ENCODE results near the gene INTS7.
A peak's percentile ranks its signal among the peaks of the same experiment; 100 is the strongest.

INTS7 gene

DNA sequence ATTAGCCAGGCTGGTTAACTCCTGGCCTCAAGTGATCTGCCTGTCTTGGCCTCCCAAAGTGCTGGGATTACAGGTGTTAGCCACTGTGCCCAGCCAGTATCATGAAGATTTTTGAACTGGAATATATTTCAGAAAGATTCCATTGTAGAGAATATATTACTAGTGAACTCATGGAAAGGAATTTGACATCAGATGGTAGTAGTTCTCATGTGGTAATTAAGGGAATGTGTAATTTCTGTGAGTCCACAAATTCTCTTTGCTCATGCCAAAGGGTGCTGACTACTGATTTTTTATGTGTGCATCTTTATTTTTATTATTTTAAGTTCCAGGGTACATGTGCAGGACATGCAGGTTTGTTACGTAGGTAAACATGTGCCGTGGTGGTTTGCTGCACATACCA lies 10.6 kb upstream of the INTS7 start:
- peaks cover 44% of the 10 kb centered on the region for H4K20me1 ChIP-seq (ENCODE audit: insufficient read depth, low read length, poor library complexity, severe bottlenecking)
- H3K27me3 ChIP-seq (ENCODE audit: insufficient read depth, low read length, poor library complexity, severe bottlenecking), result no peaks in the 10 kb centered on the region
- no peaks in the 10 kb centered on the region for H3K9me3 ChIP-seq (ENCODE audit: insufficient read depth, low read depth, low read length)
- H3K9me2 ChIP-seq (replicated peaks; ENCODE audit: low read depth, low read length), result no peaks in the 10 kb centered on the region
- no peak overlapping the region for H2AFZ ChIP-seq (ENCODE audit: low read length)
- no peak overlapping the region for H3K4me2 ChIP-seq (ENCODE audit: low read depth, low read length, poor library complexity, severe bottlenecking)
- H3K79me2 ChIP-seq (ENCODE audit: insufficient read depth, low read length), result peaks cover 70% of the 10 kb centered on the region
- H3K4me3 ChIP-seq (ENCODE audit: low read length, poor library complexity, severe bottlenecking), result no peak overlapping the region
- peaks cover 23% of the 10 kb centered on the region for H3K4me1 ChIP-seq (ENCODE audit: insufficient read depth, low read length, poor library complexity, severe bottlenecking)
- H3K9ac ChIP-seq (ENCODE audit: low read depth, low read length, poor library complexity, severe bottlenecking), result no peak overlapping the region
- no peak for TF ChIP-seq EZH2phosphoT487 (IDR thresholded peaks at IDR 0.05; ENCODE audit: borderline replicate concordance)
- TF ChIP-seq, protein P1, sequence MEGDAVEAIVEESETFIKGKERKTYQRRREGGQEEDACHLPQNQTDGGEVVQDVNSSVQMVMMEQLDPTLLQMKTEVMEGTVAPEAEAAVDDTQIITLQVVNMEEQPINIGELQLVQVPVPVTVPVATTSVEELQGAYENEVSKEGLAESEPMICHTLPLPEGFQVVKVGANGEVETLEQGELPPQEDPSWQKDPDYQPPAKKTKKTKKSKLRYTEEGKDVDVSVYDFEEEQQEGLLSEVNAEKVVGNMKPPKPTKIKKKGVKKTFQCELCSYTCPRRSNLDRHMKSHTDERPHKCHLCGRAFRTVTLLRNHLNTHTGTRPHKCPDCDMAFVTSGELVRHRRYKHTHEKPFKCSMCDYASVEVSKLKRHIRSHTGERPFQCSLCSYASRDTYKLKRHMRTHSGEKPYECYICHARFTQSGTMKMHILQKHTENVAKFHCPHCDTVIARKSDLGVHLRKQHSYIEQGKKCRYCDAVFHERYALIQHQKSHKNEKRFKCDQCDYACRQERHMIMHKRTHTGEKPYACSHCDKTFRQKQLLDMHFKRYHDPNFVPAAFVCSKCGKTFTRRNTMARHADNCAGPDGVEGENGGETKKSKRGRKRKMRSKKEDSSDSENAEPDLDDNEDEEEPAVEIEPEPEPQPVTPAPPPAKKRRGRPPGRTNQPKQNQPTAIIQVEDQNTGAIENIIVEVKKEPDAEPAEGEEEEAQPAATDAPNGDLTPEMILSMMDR (conservative IDR thresholded peaks at IDR 0.05; ENCODE audit: low read length), result no peak
- no peaks in the 10 kb centered on the region for H3F3A ChIP-seq (ENCODE audit: low read depth)
- H3K36me3 ChIP-seq (ENCODE audit: insufficient read depth, low read length), result peaks cover 71% of the 10 kb centered on the region; the same call in 1 of the 2 replicates

DNA sequence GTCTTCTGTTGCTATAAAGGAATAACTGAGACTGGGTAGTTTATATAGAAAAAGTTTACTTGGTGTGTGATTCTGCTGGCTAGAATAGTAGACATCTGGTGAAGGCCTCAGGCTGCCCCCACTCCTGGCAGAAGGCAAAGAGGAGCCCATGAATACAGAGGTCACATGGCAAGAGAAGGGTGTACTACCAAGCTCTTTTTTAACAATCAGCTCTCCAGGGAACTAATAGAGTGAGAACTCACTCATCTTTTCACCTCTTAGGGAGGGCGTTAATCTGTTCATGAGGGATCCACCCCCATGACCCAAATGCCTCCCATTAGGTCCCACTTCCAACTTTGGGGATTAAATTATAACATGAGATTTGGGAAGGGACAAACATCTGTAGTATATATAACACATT lies 9.5 kb upstream of the INTS7 start:
- TF ChIP-seq, protein P1 (conservative IDR thresholded peaks at IDR 0.05; ENCODE audit: low read length), result no peak
- TF ChIP-seq EZH2phosphoT487 (IDR thresholded peaks at IDR 0.05; ENCODE audit: borderline replicate concordance), result no peak
- Histone ChIP-seq H3K4me2 (ENCODE audit: low read depth, low read length, poor library complexity, severe bottlenecking) (no peak overlapping the region), H3K9ac (ENCODE audit: low read depth, low read length, poor library complexity, severe bottlenecking) (no peak overlapping the region), H3K79me2 (ENCODE audit: insufficient read depth, low read length) (peaks cover 78% of the 10 kb centered on the region), H3K4me1 (ENCODE audit: insufficient read depth, low read length, poor library complexity, severe bottlenecking) (peaks cover 32% of the 10 kb centered on the region), H3K9me3 (ENCODE audit: insufficient read depth, low read depth, low read length) (no peaks in the 10 kb centered on the region), H3F3A (ENCODE audit: low read depth) (no peaks in the 10 kb centered on the region), H3K36me3 (ENCODE audit: insufficient read depth, low read length) (peaks cover 60% of the 10 kb centered on the region; the same call in 1 of the 2 replicates), H2AFZ (ENCODE audit: low read length) (no peak overlapping the region), H4K20me1 (ENCODE audit: insufficient read depth, low read length, poor library complexity, severe bottlenecking) (peaks cover 43% of the 10 kb centered on the region), H3K4me3 (ENCODE audit: low read length, poor library complexity, severe bottlenecking) (no peak overlapping the region), H3K27me3 (ENCODE audit: insufficient read depth, low read length, poor library complexity, severe bottlenecking) (no peaks in the 10 kb centered on the region), H3K9me2 (replicated peaks; ENCODE audit: low read depth, low read length) (no peaks in the 10 kb centered on the region)

DNA sequence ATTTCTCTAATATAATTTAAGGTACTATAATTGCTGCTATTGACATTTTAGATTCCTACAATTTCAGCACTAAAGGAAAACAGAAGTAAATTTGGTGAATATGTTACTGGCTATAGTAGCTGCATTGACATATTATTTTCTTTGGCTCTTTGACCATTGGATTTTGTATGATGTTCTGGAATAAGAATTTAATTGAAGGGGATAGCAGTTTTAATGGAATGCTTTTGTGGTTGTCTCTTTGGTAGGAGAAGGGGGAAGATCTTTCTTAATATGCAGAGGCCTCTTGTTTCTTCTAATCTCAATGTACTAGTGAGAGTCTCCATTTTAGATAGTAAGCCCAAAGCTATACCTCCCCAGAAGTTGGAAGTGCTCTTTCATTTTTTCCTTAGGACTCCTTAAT lies 7.1 kb upstream of the INTS7 start:
- Histone ChIP-seq H2AFZ (ENCODE audit: low read length) (no peak overlapping the region), H3K9me2 (replicated peaks; ENCODE audit: low read depth, low read length) (no peaks in the 10 kb centered on the region), H3K9me3 (ENCODE audit: insufficient read depth, low read depth, low read length) (no peaks in the 10 kb centered on the region), H3K79me2 (ENCODE audit: insufficient read depth, low read length) (peaks cover 95% of the 10 kb centered on the region), H3F3A (ENCODE audit: low read depth) (no peaks in the 10 kb centered on the region), H3K4me3 (ENCODE audit: low read length, poor library complexity, severe bottlenecking) (peak overlapping the region; percentile 99), H3K4me2 (ENCODE audit: low read depth, low read length, poor library complexity, severe bottlenecking) (peak overlapping the region; percentile 84), H4K20me1 (ENCODE audit: insufficient read depth, low read length, poor library complexity, severe bottlenecking) (peaks cover 64% of the 10 kb centered on the region), H3K4me1 (ENCODE audit: insufficient read depth, low read length, poor library complexity, severe bottlenecking) (peaks cover 45% of the 10 kb centered on the region), H3K36me3 (ENCODE audit: insufficient read depth, low read length) (peaks cover 38% of the 10 kb centered on the region; the same call in 1 of the 2 replicates), H3K9ac (ENCODE audit: low read depth, low read length, poor library complexity, severe bottlenecking) (peak overlapping the region; percentile 24), H3K27me3 (ENCODE audit: insufficient read depth, low read length, poor library complexity, severe bottlenecking) (no peaks in the 10 kb centered on the region)
- no peak for TF ChIP-seq EZH2phosphoT487 (IDR thresholded peaks at IDR 0.05; ENCODE audit: borderline replicate concordance)
- TF ChIP-seq, protein P1 (conservative IDR thresholded peaks at IDR 0.05; ENCODE audit: low read length), result no peak
